WTC11 (cell line): Measurements from ENCODE around the gene ZNF526. TPM values are rescaled to one million over a fixed set of nuclear protein-coding genes. Genes with fewer than 3 reads are reported as not detected.

Experiments used
- ATAC-seq: fragments of 200-7000 bp; cut with Tn5 transposase; 2 replicates; pipeline ENCODE4 v1.10.0; 2021; ENCODE audit warnings: mild to moderate bottlenecking, moderate library complexity
- CTCF ChIA-PET: fragments of 300-600 bp; sonication (Branson Sonifier 250); formaldehyde crosslinking; loops from one replicate; lab custom pipeline; 2021; ENCODE audit warnings: antibody characterized with exemption; lab: Charles Lee
- POLR2A ChIA-PET: fragments of 350-600 bp; sonication (Branson Sonifier 250); formaldehyde crosslinking; loops from one replicate; lab custom pipeline; 2021; ENCODE audit warnings: antibody characterized with exemption; lab: Charles Lee
- DNase-seq: peaks from one replicate; pipeline ENCODE4 v3.0.0; 2021; ENCODE audit warnings: low spot score
- H3K27ac Mint-ChIP-seq: 2 replicates; pipeline ENCODE4 v1.8.0; 2021; ENCODE audit warnings: mixed read lengths
- H3K27me3 Mint-ChIP-seq: 2 replicates; pipeline ENCODE4 v1.8.0; 2021; ENCODE audit warnings: low read depth, mild to moderate bottlenecking, moderate library complexity, mixed read lengths
- H3K36me3 Mint-ChIP-seq: 2 replicates; pipeline ENCODE4 v1.8.0; 2021; ENCODE audit warnings: mixed read lengths
- H3K4me1 Mint-ChIP-seq: 2 replicates; pipeline ENCODE4 v1.8.0; 2022; ENCODE audit warnings: mixed read lengths
- H3K4me3 Mint-ChIP-seq: 2 replicates; pipeline ENCODE4 v1.8.0; 2021; ENCODE audit warnings: mild to moderate bottlenecking, moderate library complexity, mixed read lengths
- H3K9me3 Mint-ChIP-seq: 2 replicates; pipeline ENCODE4 v1.8.0; 2021; ENCODE audit warnings: mixed read lengths
- AR ChIP-seq: fragments of 250-450 bp; sonication (Bioruptor Pico); IDR thresholded peaks from 2 replicates; pipeline ENCODE4 v1.9.0; 2021; ENCODE audit warnings: mild to moderate bottlenecking
- ATF1 ChIP-seq: sonication (generic); formaldehyde crosslinking; IDR thresholded peaks from 2 replicates; pipeline ENCODE4 v1.8.1; 2023; ENCODE audit warnings: mild to moderate bottlenecking, moderate library complexity, missing genetic modification reagents
- CBFB ChIP-seq: sonication (generic); formaldehyde crosslinking; IDR thresholded peaks from 2 replicates; pipeline ENCODE4 v1.8.1; 2022; ENCODE audit warnings: mild to moderate bottlenecking, low read depth, missing genetic modification reagents
- CREB1 ChIP-seq: sonication (generic); formaldehyde crosslinking; IDR thresholded peaks from 2 replicates; pipeline ENCODE4 v1.8.0; 2023; ENCODE audit warnings: mild to moderate bottlenecking, missing genetic modification reagents
- CTCF ChIP-seq: fragments of 200-600 bp; IDR thresholded peaks from 2 replicates; pipeline ENCODE4 v1.8.0; 2022; ENCODE audit warnings: antibody characterized with exemption
- EMX1 ChIP-seq: fragments of 250-450 bp; sonication (Bioruptor Pico); IDR thresholded peaks from 2 replicates; pipeline ENCODE4 v1.8.0; 2021; ENCODE audit warnings: mild to moderate bottlenecking
- ETV6 ChIP-seq: sonication (generic); formaldehyde crosslinking; IDR thresholded peaks from 2 replicates; pipeline ENCODE4 v1.8.1; 2022; ENCODE audit warnings: mild to moderate bottlenecking, missing genetic modification reagents
- GTF2I ChIP-seq: fragments of 250-450 bp; sonication (Bioruptor Pico); conservative IDR thresholded peaks from 2 replicates; pipeline ENCODE4 v1.4.0; 2021; ENCODE audit warnings: mild to moderate bottlenecking
- JUN ChIP-seq: sonication (generic); formaldehyde crosslinking; IDR thresholded peaks from 2 replicates; pipeline ENCODE4 v1.8.0; 2023; ENCODE audit warnings: mild to moderate bottlenecking, missing genetic modification reagents
- OVOL2 ChIP-seq: fragments of 250-450 bp; sonication (Bioruptor Pico); IDR thresholded peaks from 2 replicates; pipeline ENCODE4 v1.9.0; 2021; ENCODE audit warnings: mild to moderate bottlenecking, borderline replicate concordance
- TCF7 ChIP-seq: sonication (generic); formaldehyde crosslinking; IDR thresholded peaks from 2 replicates; pipeline ENCODE4 v1.8.0; 2022; ENCODE audit warnings: mild to moderate bottlenecking, low read depth, missing genetic modification reagents, moderate library complexity
- ZNF423 ChIP-seq: fragments of 250-450 bp; sonication (Bioruptor Pico); IDR thresholded peaks from 2 replicates; pipeline ENCODE4 v2.1.2; 2022; ENCODE audit warnings: mild to moderate bottlenecking, moderate library complexity
- ZNF671 ChIP-seq: fragments of 250-450 bp; sonication (Bioruptor Pico); IDR thresholded peaks from 2 replicates; pipeline ENCODE4 v1.8.0; 2021; ENCODE audit warnings: mild to moderate bottlenecking
- ZSCAN18 ChIP-seq: fragments of 250-450 bp; sonication (Bioruptor Pico); IDR thresholded peaks from 2 replicates; pipeline ENCODE4 v2.1.2; 2022; ENCODE audit warnings: mild to moderate bottlenecking, moderate library complexity
- total RNA-seq: library from RNA; stranded (reverse); gene quantifications from 3 replicates; pipeline ENCODE4 v1.2.3, GENCODE V29; 2021
- TF ChIP-seq, protein P1 (sequence below): sonication (generic); formaldehyde crosslinking; IDR thresholded peaks from 2 replicates; pipeline ENCODE4 v1.8.1; 2023; ENCODE audit warnings: mild to moderate bottlenecking, missing genetic modification reagents, moderate library complexity
- TF ChIP-seq, protein P2 (sequence below): sonication (generic); formaldehyde crosslinking; IDR thresholded peaks from 2 replicates; pipeline ENCODE4 v1.8.0; 2023; ENCODE audit warnings: missing genetic modification reagents, mild to moderate bottlenecking, borderline replicate concordance

Gene ZNF526
- total RNA-seq, 1 experiment from 2014 or later, result 18.3 TPM

DNA sequence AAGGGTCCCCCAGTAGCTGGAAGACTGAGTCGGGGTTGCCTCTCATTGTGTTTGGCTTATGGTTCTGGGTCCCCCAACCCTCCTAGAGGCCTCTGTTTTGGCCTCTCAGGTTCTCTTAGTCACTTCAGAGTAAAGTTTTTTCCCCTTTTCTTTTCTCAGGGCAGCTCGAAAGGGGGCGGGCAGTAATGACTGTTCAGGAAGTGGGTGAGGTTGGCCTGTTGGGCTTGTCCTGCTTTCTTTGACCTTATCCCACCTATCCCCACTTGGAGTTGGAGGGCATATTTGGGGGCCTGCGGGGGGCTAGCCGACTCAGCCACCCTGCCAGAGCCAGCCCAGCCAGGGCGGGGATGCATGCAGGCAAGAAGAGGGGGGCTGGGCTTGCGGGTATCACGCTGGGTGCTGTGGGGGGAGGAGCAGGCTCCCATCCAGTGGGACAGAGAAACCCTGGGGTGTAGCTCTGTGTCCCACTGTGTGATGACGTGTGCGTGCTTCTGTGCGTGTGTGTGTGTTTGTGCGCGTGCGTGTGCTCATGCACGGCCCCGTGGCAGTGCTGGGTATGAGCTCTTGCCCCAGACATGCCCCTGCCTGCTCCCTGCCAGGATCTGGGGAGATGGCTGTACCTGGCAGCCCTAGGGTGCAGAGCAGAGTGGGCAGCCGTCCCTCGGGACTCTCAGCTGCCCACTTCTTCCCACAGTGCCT is 50.4 kb downstream of the ZNF526 start:
- peaks cover 22% of the 10 kb centered on the region for H3K4me1 Mint-ChIP-seq
- ATAC-seq, result no peak
- no peak overlapping the region for H3K27ac Mint-ChIP-seq
- H3K9me3 Mint-ChIP-seq, result no peaks in the 10 kb centered on the region
- H3K27me3 Mint-ChIP-seq, result peaks cover 6% of the 10 kb centered on the region
- TF ChIP-seq OVOL2 (CRISPR knock-in tag) (no peak), ZNF423 (CRISPR knock-in tag) (0 out of 2 replicates have a peak, but pooled peaks have one; percentile 39), JUN (CRISPR knock-in tag) (no peak), EMX1 (CRISPR knock-in tag) (no peak)
- no peak for DNase-seq
- ChIA-PET CTCF (interaction anchor here (3.2 kb wide), 1 partner anchor 9 kb away, joined by 21 read pairs; no protein-coding TSS in a partner anchor), POLR2A (interaction anchor here (1.5 kb wide), 1 partner anchor 9 kb away, joined by 5 read pairs; no protein-coding TSS in a partner anchor)
- H3K4me3 Mint-ChIP-seq, result peak overlapping the region; percentile 80; the same call in 1 of the 2 replicates
- H3K36me3 Mint-ChIP-seq, result 0 out of 2 replicates have a peak, but pooled peaks cover 2% of the 10 kb centered on the region

GRCh38 chr19:42271045-42271419 is 50.9 kb downstream of the ZNF526 start:
- H3K9me3 Mint-ChIP-seq, result no peaks in the 10 kb centered on the region
- ATAC-seq (no peak), DNase-seq (no peak)
- H3K27ac Mint-ChIP-seq, result peak overlapping the region; percentile 63; the same call in 1 of the 2 replicates
- CTCF ChIA-PET, result interaction anchor here (3.2 kb wide), 1 partner anchor 9 kb away, joined by 21 read pairs; no protein-coding TSS in a partner anchor
- H3K36me3 Mint-ChIP-seq, result 0 out of 2 replicates have a peak, but pooled peaks cover 2% of the 10 kb centered on the region
- TF ChIP-seq CBFB (CRISPR knock-in tag) (no peak), ZSCAN18 (CRISPR knock-in tag) (no peak), ETV6 (CRISPR knock-in tag) (no peak), OVOL2 (CRISPR knock-in tag) (no peak)
- TF ChIP-seq, protein P1, sequence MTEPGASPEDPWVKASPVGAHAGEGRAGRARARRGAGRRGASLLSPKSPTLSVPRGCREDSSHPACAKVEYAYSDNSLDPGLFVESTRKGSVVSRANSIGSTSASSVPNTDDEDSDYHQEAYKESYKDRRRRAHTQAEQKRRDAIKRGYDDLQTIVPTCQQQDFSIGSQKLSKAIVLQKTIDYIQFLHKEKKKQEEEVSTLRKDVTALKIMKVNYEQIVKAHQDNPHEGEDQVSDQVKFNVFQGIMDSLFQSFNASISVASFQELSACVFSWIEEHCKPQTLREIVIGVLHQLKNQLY (CRISPR knock-in tag), result no peak
- POLR2A ChIA-PET, result no interaction called here
- H3K27me3 Mint-ChIP-seq, result peaks cover 5% of the 10 kb centered on the region
- H3K4me3 Mint-ChIP-seq, result no peak overlapping the region
- H3K4me1 Mint-ChIP-seq, result peaks cover 22% of the 10 kb centered on the region

GRCh38 chr19:42271861-42272534 is 51.9 kb downstream of the ZNF526 start:
- no peak overlapping the region for H3K4me3 Mint-ChIP-seq
- H3K27me3 Mint-ChIP-seq, result peaks cover 5% of the 10 kb centered on the region
- no peaks in the 10 kb centered on the region for H3K9me3 Mint-ChIP-seq
- ChIA-PET POLR2A (no interaction called here), CTCF (interaction anchor here (3.2 kb wide), 1 partner anchor 8 kb away, joined by 21 read pairs; no protein-coding TSS in a partner anchor)
- DNase-seq, result no peak
- peaks cover 22% of the 10 kb centered on the region for H3K4me1 Mint-ChIP-seq
- H3K27ac Mint-ChIP-seq, result no peak overlapping the region
- H3K36me3 Mint-ChIP-seq, result 0 out of 2 replicates have a peak, but pooled peaks cover 2% of the 10 kb centered on the region
- ATAC-seq, result no peak
- TF ChIP-seq TCF7 (CRISPR knock-in tag) (no peak), ATF1 (CRISPR knock-in tag) (no peak), CTCF (no peak), ZNF671 (CRISPR knock-in tag) (no peak), CREB1 (no peak), AR (CRISPR knock-in tag) (no peak), GTF2I (no peak)
- TF ChIP-seq, protein P2, sequence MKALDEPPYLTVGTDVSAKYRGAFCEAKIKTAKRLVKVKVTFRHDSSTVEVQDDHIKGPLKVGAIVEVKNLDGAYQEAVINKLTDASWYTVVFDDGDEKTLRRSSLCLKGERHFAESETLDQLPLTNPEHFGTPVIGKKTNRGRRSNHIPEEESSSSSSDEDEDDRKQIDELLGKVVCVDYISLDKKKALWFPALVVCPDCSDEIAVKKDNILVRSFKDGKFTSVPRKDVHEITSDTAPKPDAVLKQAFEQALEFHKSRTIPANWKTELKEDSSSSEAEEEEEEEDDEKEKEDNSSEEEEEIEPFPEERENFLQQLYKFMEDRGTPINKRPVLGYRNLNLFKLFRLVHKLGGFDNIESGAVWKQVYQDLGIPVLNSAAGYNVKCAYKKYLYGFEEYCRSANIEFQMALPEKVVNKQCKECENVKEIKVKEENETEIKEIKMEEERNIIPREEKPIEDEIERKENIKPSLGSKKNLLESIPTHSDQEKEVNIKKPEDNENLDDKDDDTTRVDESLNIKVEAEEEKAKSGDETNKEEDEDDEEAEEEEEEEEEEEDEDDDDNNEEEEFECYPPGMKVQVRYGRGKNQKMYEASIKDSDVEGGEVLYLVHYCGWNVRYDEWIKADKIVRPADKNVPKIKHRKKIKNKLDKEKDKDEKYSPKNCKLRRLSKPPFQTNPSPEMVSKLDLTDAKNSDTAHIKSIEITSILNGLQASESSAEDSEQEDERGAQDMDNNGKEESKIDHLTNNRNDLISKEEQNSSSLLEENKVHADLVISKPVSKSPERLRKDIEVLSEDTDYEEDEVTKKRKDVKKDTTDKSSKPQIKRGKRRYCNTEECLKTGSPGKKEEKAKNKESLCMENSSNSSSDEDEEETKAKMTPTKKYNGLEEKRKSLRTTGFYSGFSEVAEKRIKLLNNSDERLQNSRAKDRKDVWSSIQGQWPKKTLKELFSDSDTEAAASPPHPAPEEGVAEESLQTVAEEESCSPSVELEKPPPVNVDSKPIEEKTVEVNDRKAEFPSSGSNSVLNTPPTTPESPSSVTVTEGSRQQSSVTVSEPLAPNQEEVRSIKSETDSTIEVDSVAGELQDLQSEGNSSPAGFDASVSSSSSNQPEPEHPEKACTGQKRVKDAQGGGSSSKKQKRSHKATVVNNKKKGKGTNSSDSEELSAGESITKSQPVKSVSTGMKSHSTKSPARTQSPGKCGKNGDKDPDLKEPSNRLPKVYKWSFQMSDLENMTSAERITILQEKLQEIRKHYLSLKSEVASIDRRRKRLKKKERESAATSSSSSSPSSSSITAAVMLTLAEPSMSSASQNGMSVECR, result no peak
